Keratinocyte (primary cell): ENCODE data around the gene TARBP2. TPM values are rescaled to one million over a fixed set of nuclear protein-coding genes. Genes with fewer than 3 reads are reported as not detected.
"Not testable (repeated sequence)": the region's sequence is repeated elsewhere in the genome, so short reads cannot be mapped to it uniquely, and the experiment has no call there.

Experiments used
- DNase-seq: peaks from one replicate; pipeline ENCODE4 v3.0.0-alpha.2; 2011; ENCODE audit warnings: low read depth, missing footprints, low spot score
- FAIRE-seq: peaks from 2 replicates; lab custom pipeline; 2011; peaks lifted over from hg19 to GRCh38; lab: Jason Lieb, UNC
- H2AFZ ChIP-seq: 2 replicates; pipeline ENCODE4 v1.6.0; 2012; ENCODE audit warnings: low read length, control low read depth, inconsistent platforms; ENCODE audit not compliant: control insufficient read depth
- H3K27ac ChIP-seq: 2 replicates; pipeline ENCODE4 v1.5.1; 2011; ENCODE audit warnings: low read length; ENCODE audit not compliant: control insufficient read depth, insufficient read depth
- H3K27me3 ChIP-seq: 3 replicates; pipeline ENCODE4 v1.6.0; 2011; ENCODE audit warnings: low read length; ENCODE audit not compliant: control insufficient read depth, insufficient read depth; ENCODE audit errors: extremely low read depth
- H3K36me3 ChIP-seq, 2 experiments: 2 replicates in 1 of 2; 3 replicates in 1 of 2; pipeline ENCODE4 v1.5.1; 2011; ENCODE audit warnings: low read length in 2 of 2, mild to moderate bottlenecking in 1 of 2; ENCODE audit not compliant: control insufficient read depth in 2 of 2, insufficient read depth in 2 of 2; ENCODE audit errors: extremely low read depth in 1 of 2
- H3K4me1 ChIP-seq: 3 replicates; pipeline ENCODE4 v1.5.1; 2011; ENCODE audit warnings: low read length; ENCODE audit not compliant: control insufficient read depth, insufficient read depth; ENCODE audit errors: extremely low read depth
- H3K4me2 ChIP-seq: 3 replicates; pipeline ENCODE4 v1.6.0; 2011; ENCODE audit warnings: low read depth, low read length; ENCODE audit not compliant: control insufficient read depth, insufficient read depth; ENCODE audit errors: extremely low read depth
- H3K4me3 ChIP-seq, 3 experiments: fragments of 200-600 bp in 1 of 3; sonication (generic) in 1 of 3; 2 replicates in 2 of 3; 3 replicates in 1 of 3; pipeline ENCODE4 v1.5.1; 2011 to 2016; ENCODE audit warnings: low read length in 3 of 3, mild to moderate bottlenecking in 3 of 3, control low read depth in 2 of 3, inconsistent platforms in 1 of 3, low read depth in 1 of 3, mixed read lengths in 1 of 3, mixed run types in 1 of 3, moderate library complexity in 1 of 3; ENCODE audit not compliant: control insufficient read depth in 2 of 3, insufficient read depth in 2 of 3; ENCODE audit errors: extremely low read depth in 1 of 3
- H3K79me2 ChIP-seq: 2 replicates; pipeline ENCODE4 v1.6.0; 2012; ENCODE audit warnings: low read length; ENCODE audit not compliant: control insufficient read depth, insufficient read depth
- H3K9ac ChIP-seq: 3 replicates; pipeline ENCODE4 v1.6.0; 2011; ENCODE audit warnings: low read length; ENCODE audit not compliant: control insufficient read depth, insufficient read depth; ENCODE audit errors: extremely low read depth
- H3K9me1 ChIP-seq: 3 replicates; pipeline ENCODE4 v1.6.0; 2011; ENCODE audit warnings: low read length; ENCODE audit not compliant: control insufficient read depth, insufficient read depth; ENCODE audit errors: extremely low read depth
- H3K9me3 ChIP-seq: 2 replicates; pipeline ENCODE4 v1.5.1; 2012; ENCODE audit warnings: low read depth, low read length; ENCODE audit not compliant: control insufficient read depth
- H4K20me1 ChIP-seq: 3 replicates; pipeline ENCODE4 v1.6.0; 2011; ENCODE audit warnings: low read length; ENCODE audit not compliant: control insufficient read depth, insufficient read depth; ENCODE audit errors: extremely low read depth
- EZH2 ChIP-seq: IDR thresholded peaks from one replicate; pipeline ENCODE4 v1.6.1; 2012; ENCODE audit warnings: inconsistent platforms, mild to moderate bottlenecking, low read length, moderate library complexity
- dilution Hi-C: fragments of 300-500 bp; cut with MboI; formaldehyde crosslinking; loops from one replicate; pipeline ENCODE4 v1.7.0; 2020; ENCODE audit warnings: low sequenced_read_pairs; ENCODE audit not compliant: extremely low pct_ligation_motif_present
- polyA plus RNA-seq, 5 experiments: library from polyadenylated mRNA; depleted of rRNA in 3 of 5; stranded (reverse) in 3 of 5; stranded (forward) in 1 of 5; unstranded in 1 of 5; fragments of >200 nt; gene quantifications; 1 replicate in 1 of 5; 2 replicates in 3 of 5; 3 replicates in 1 of 5; pipeline versions ENCODE4 v1.2.1 to v1.2.3, GENCODE V29; 2011 to 2012; ENCODE audit warnings: missing spikeins in 2 of 5, low read depth in 1 of 5, low replicate concordance in 1 of 5
- TF ChIP-seq, protein P1 (sequence below), 3 experiments: IDR thresholded peaks in 1 of 3; conservative IDR thresholded peaks in 1 of 3; optimal IDR thresholded peaks in 1 of 3; 2 replicates in 2 of 3; 3 replicates in 1 of 3; pipeline versions ENCODE3 to v1.5.1; 2011; ENCODE audit warnings: low read length in 3 of 3, mild to moderate bottlenecking in 3 of 3, moderate library complexity in 2 of 3, control low read depth in 1 of 3, inconsistent platforms in 1 of 3; ENCODE audit not compliant: insufficient read depth in 2 of 3; ENCODE audit errors: extremely low read depth in 1 of 3

The TARBP2 gene
- polyA plus RNA-seq, 1 donor (not counting 4 experiments of a cell fraction or from before 2014, with no cell fraction given): 21.0 TPM

DNA sequence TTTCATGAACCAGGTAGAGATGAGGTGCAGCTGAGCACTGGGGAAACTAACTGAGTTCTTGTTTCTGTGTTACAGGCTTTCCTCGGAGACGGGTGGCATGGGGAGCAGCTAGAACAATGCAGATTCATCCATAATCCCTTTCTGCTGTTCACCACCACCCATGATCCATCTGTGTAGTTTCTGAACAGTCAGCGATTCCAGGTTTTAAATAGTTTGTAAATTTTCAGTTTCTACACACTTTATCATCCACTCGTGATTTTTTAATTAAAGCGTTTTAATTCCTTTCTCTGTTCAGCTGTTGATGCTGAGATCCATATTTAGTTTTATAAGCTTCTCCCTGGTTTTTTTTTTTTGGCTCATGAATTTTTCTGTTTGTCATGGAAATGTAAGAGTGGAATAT lies 21.8 kb upstream of the TARBP2 start:
- Histone ChIP-seq H3K9me3 (no peaks in the 10 kb centered on the region), H3K4me3 (no peak overlapping the region), H3K9ac (no peak overlapping the region), H3K79me2 (peaks cover 14% of the 10 kb centered on the region), H3K27me3 (no peaks in the 10 kb centered on the region), H4K20me1 (peaks cover 21% of the 10 kb centered on the region), H3K27ac (no peak overlapping the region), H3K36me3 (peaks cover 33 to 59% of the 10 kb centered on the region in 2 experiments), H3K4me1 (peaks cover 23% of the 10 kb centered on the region), H3K4me2 (no peak overlapping the region), H3K9me1 (peaks cover 3% of the 10 kb centered on the region), H2AFZ (no peak overlapping the region)
- dilution Hi-C loops: no loop called here
- FAIRE-seq (no peak), DNase-seq (no peak)
- TF ChIP-seq EZH2: no peak
- TF ChIP-seq, protein P1, sequence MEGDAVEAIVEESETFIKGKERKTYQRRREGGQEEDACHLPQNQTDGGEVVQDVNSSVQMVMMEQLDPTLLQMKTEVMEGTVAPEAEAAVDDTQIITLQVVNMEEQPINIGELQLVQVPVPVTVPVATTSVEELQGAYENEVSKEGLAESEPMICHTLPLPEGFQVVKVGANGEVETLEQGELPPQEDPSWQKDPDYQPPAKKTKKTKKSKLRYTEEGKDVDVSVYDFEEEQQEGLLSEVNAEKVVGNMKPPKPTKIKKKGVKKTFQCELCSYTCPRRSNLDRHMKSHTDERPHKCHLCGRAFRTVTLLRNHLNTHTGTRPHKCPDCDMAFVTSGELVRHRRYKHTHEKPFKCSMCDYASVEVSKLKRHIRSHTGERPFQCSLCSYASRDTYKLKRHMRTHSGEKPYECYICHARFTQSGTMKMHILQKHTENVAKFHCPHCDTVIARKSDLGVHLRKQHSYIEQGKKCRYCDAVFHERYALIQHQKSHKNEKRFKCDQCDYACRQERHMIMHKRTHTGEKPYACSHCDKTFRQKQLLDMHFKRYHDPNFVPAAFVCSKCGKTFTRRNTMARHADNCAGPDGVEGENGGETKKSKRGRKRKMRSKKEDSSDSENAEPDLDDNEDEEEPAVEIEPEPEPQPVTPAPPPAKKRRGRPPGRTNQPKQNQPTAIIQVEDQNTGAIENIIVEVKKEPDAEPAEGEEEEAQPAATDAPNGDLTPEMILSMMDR (optimal IDR thresholded peaks at IDR 0.05 in 1 of 3, IDR thresholded peaks at IDR 0.05 in 1 of 3, conservative IDR thresholded peaks at IDR 0.05 in 1 of 3; ENCODE audit: extremely low read depth in 1 of 3, insufficient read depth in 2 of 3, low read length in 3 of 3): no peak

DNA sequence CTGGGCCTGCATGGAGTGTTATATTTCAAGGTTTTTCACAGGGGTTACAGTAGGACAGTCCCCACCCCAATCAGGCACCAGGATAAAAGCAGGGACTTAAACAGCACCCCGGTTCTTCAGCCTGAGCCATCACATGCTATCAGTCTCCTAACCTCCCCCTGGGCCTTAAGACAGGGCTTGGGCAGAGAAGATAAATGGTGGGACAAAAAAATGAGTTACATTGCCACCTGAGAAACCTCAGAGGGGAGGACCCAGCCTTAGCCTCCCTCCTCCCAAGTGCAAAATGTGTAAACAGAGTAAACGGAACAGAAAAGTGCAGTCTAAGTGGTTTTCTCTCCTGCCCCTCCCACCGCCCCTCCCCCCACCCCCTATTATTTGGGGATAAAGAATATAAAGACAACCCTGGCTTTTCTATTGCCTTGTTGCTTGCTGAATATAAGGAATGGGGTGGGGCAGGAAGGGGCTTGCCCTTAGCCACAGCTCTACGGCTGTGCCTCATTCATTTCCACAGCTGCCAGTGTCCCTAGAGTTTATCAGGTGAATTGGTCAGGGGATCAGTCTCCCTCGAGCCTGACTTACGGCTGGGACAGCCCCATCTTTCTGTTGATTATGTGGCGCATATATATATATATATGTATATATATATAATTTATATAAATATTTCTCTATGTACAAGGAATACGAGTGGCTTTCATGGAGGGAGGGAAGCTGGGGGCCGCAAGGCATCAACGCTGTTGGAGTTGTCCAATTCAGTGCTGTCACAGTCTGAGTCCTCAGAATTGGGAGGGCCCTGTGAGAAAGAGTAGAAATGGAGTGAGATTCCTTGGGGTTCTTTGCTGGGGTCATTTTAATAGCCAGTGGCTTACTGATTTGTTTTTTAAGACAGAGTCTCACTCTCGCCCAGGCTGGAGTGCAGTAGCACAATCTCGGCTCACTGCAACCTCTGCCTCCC lies 20.3 kb upstream of the TARBP2 start:
- FAIRE-seq: no peak
- peaks cover 26 to 55% of the 10 kb centered on the region in 2 experiments for H3K36me3 ChIP-seq
- dilution Hi-C loops: no loop called here
- no peak for DNase-seq
- TF ChIP-seq EZH2: no peak
- TF ChIP-seq, protein P1 (optimal IDR thresholded peaks at IDR 0.05 in 1 of 3, IDR thresholded peaks at IDR 0.05 in 1 of 3, conservative IDR thresholded peaks at IDR 0.05 in 1 of 3; ENCODE audit: extremely low read depth in 1 of 3, insufficient read depth in 2 of 3, low read length in 3 of 3): no peak
- H4K20me1 ChIP-seq: peaks cover 14% of the 10 kb centered on the region
- H3K9ac ChIP-seq: no peak overlapping the region
- no peak overlapping the region for H3K4me2 ChIP-seq
- H3K27me3 ChIP-seq: no peaks in the 10 kb centered on the region
- H3K79me2 ChIP-seq: peaks cover 4% of the 10 kb centered on the region
- H3K4me1 ChIP-seq: peaks cover 23% of the 10 kb centered on the region
- no peak overlapping the region for H3K4me3 ChIP-seq
- H3K9me1 ChIP-seq: peaks cover 3% of the 10 kb centered on the region
- H2AFZ ChIP-seq: no peak overlapping the region
- no peaks in the 10 kb centered on the region for H3K9me3 ChIP-seq
- H3K27ac ChIP-seq: no peak overlapping the region

DNA sequence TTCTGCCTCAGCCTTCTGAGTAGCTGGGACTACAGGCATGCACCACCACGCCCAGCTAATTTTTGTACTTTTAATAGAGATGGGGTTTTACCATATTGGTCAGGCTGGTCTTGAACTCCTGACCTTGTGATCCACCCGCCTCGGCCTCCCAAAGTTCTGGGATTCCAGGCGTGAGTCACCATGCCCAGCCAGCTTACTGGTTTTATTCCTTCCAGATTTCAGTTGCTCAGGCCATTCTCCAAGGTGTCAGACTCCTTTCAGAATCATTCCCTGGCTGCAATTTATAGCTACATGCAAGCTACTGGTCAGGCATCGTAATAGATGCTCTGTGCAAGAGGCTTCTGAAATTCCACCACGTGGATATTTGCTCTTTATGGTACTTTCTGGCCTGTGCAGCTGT lies 19.6 kb upstream of the TARBP2 start:
- FAIRE-seq, H2AFZ ChIP-seq, H3K9me3 ChIP-seq, H3K9ac ChIP-seq, dilution Hi-C loops, H3K4me3 ChIP-seq, H3K9me1 ChIP-seq, H3K27ac ChIP-seq, H3K79me2 ChIP-seq, H3K27me3 ChIP-seq, H3K4me2 ChIP-seq, DNase-seq: not testable (repeated sequence)
- peaks cover 23% of the 10 kb centered on the region for H3K4me1 ChIP-seq
- H4K20me1 ChIP-seq: peaks cover 14% of the 10 kb centered on the region
- H3K36me3 ChIP-seq: peaks cover 20 to 53% of the 10 kb centered on the region in 2 experiments
